NOMO-1 treated with dmso at 0.1 percent for 144 hours (cell line): ENCODE data around the gene CPT1B.
A peak's percentile ranks its signal among the peaks of the same experiment; 100 is the strongest.

Source experiments
- DNase-seq: peaks from one replicate; lab custom pipeline; 2025; ENCODE audit not compliant: unreplicated experiment; lab: John Stamatoyannopoulos, UW

Gene CPT1B

GRCh38 chr22:50586416-50586815, 8.2 kb upstream of the CPT1B start:
- DNase-seq, result no peak

- no peak for DNase-seq
These were observed 7.6 kb upstream of the CPT1B start for GRCh38 chr22:50585781-50586180.

GRCh38 chr22:50585238-50585637, 7.0 kb upstream of the CPT1B start:
- no peak for DNase-seq

- DNase-seq, result no peak
These were observed 6.2 kb upstream of the CPT1B start for GRCh38 chr22:50584106-50585096.

- no peak for DNase-seq
These were observed 5.2 kb upstream of the CPT1B start for GRCh38 chr22:50583294-50583861.

DNA sequence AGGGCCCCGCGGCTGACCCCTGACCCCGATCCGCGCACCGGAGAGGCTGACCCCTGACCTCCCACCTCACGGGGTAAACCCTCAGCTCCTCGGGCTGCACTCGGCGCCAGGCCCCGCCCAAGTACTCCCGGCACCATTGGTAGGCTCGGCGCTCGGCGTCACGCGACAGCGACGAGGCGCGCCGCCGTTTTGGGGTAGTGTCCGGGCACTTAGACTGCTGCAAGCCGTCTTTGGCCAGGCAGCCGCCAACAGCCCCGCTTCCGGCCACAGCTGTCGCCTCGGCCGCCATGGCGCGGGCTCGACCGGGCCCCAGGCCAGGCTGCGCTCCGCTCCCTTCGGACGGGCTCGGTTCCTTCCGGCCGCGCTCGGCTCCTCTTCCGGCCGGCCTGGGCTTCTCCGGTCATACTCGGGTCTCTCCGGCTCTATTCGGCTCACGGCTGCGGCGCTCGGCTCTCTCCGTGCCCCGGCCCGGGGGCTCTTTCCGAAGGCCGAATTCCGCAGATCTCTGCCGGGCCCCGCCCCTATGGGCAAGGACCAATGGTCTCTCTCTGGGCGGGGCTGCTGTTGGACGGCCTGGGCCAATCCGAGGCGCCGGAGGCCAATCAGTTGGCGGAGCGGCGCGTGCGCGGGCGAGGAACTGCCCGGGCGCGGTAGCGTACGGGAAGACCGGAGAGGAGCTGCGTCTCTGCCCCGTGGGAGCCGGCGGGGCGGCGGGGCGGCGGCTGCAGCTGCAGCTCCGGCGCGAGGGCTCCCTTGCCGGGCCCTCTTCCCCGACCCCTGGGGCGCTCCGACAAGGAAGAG, 4.5 kb upstream of the CPT1B start, which contains the start of gene CHKB:
TSS of gene CHKB (minus strand) at position 357 of the 801 bp plus-strand sequence. CDS start at position 289, 68 bp downstream.
- DNase-seq, result peak; percentile 99

- DNase-seq, result no peak
These were observed 3.8 kb upstream of the CPT1B start for GRCh38 chr22:50581950-50582492.

DNA sequence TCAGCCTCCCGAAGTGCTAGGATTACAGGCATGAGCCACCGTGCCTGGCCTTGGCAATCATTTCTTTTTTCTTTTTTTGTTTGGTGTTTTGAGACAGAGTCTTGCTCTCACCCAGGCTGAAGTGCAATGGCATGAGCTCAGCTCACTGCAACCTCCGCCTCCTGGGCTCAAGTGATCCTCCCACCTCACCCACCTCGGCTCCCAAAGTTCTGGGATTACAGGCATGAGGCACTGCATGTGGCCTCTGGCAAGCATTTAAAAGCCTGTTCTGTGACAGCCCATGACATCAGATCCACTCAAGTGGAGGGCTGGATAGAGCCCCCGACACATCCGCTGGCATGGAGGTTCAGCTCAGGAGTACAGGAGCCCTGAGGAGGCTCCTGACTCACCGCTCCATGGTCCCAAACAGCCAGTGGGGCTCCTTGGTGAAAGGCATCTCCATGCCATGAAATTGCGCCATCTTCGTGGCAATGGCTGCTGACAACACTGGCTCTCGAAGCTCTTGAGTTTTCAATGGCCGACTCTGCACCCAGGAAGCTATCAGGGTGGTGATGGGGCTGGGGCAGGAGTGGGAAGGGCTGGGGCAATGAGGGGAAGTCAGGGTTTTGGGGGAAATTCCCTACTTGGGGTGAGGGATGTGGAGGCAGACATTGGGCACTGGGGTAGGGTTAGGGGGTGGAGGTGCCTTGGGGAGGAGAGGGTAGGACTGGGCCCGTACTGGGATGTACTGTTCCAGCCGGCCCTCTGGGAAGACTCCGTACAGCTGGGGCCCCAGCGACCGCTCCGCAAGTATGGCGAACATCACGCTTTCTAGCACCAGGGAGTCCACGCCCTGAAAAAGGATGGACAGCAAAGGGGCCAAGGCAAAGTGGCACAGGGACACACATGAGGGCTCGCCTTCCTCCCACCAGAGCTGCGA, 3.1 kb upstream of the CPT1B start:
- no peak for DNase-seq

DNA sequence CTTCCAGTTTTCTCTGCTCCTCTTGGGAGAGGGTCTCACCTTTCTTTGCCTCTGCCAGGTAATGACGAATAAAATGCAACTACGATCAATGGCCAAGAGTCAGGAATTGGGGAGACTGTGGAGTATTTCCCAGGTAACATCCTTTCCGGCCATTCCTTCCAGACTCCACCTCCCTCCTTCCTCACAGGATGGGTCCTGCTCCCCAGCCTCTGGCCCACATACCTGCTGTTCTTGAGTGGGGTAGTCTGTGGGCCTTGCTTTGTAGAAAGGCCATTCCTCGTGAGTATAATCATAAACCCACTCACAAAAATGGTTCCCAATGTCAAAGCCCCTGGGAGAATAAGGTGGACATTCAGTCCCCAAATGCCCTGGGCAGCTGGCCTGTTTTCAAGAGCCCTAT, 1.5 kb upstream of the CPT1B start:
- no peak for DNase-seq

DNA sequence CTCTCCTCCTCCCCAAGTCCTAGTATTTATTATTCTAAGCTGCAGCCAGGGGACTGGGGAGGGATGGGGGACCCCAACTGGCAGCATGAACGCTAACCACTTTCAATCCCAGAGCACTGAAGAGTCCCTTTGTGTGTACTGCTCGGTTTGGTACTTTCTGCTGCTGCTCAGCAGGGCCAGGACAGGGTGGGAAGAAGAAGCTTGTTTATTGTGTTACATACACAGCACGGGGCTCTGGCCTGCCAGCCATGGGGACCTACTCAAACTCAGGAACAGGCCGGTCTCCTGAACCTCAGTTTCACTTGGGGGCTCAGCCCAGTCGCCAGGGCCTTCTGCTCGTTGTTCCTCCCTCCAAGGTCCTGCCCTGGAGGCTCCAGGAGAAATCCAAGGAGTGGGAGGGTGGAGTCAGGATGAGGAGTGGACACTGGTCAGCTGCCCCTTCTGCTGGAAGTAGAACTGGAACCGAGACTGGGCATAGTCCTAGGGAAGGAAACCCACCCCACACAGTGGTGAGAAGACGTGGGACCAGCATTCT, 616 bp upstream of the CPT1B start:
- no peak for DNase-seq

DNA sequence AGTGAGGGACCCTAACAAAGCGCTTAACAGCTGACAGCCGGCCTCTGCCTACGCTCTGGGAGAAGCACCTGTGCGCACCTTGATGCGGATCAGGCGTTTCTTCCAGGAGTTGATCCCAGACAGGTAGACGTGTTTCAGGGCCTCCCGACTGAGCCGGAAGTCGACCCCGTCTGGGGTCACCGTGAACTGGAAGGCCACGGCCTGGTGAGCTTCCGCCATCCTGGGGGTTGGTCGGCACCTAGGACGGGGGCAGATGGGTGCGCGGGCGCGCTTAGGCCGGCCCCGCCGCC, 585 bp downstream of the CPT1B start:
- no peak for DNase-seq

DNA sequence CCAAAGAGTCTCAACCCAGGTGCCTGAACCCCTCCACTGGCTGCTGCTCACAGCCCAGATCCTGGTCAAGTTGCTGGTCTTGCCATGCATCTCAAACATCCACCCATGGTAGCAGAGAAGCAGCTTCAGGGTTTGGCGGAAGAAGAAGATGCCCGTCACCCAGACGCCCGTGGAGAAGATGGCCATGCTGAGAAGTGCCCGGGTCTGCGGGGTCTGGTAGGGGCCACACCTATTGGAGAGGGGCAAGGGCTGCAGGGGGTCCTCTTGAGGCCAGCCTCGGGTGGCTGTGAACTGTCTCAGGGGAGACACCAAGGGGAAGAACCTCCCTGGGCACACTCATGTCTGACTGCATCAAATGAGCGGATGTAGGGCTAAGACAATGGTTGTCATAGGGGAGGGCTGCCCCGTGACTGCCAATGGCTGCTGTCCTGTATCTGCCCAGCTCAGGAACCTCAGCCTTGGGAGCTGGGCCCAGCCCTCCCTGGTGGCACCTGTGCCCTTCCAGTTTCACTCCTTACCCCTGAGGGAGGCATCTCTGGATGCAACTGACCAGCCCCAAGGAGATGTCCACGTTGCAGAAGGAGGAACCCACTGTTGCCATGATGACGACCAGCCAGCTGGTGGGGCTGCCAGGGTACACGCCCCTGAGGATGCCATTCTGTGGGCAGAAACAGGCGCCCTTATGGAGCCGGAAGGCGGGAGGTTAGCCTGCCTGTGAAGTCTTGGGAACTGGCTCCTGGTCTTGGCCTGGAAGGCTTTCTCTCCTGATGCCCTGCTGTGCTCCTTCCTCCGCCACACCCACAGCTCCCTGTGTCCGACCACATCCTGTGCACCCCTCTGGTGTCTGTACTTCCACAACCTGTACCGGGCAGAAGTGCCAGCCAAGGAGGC, 1.2 kb downstream of the CPT1B start:
- DNase-seq, result no peak

GRCh38 chr22:50576070-50576469, 2.2 kb downstream of the CPT1B start:
- DNase-seq, result no peak

DNA sequence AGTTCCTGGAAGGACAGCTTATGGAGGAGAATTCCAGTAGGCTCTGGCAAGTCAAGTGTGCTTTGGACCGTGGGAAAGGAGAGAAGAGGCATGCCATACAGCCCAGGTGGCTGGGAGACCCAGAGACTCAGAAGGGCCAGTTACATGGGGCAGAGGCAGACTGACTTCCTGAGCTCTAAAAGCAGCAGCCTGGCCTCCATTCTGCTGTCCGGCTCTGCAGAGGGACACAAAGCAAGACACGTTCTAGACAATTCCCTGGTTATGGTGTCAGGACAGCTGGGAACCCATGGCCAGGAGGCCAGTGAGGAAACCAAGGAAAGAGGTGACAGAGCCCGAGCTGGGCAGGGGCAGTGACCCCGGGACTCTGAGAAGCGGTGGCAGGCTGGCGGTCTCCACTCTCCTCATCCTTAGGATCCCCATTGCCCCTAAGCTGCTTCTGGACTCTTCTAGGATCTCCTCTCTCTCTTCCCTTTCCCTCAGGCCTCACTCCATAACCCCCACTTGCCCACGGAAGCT, 2.7 kb downstream of the CPT1B start:
- DNase-seq, result no peak

- no peak for DNase-seq
These were observed 3.9 kb downstream of the CPT1B start for GRCh38 chr22:50574383-50574755.

- DNase-seq, result no peak
These were observed 4.5 kb downstream of the CPT1B start for GRCh38 chr22:50573491-50574382.

- no peak for DNase-seq
These were observed 5.3 kb downstream of the CPT1B start for GRCh38 chr22:50572965-50573364.
